ENCODE measurements around the gene LYZL4. TPM values are rescaled to one million over a fixed set of nuclear protein-coding genes. Genes with fewer than 3 reads are reported as not detected.

The LYZL4 gene, protein sequence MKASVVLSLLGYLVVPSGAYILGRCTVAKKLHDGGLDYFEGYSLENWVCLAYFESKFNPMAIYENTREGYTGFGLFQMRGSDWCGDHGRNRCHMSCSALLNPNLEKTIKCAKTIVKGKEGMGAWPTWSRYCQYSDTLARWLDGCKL
- not detected for polyA plus RNA-seq (ENCODE audit: insufficient read length in 4 of 4)

DNA sequence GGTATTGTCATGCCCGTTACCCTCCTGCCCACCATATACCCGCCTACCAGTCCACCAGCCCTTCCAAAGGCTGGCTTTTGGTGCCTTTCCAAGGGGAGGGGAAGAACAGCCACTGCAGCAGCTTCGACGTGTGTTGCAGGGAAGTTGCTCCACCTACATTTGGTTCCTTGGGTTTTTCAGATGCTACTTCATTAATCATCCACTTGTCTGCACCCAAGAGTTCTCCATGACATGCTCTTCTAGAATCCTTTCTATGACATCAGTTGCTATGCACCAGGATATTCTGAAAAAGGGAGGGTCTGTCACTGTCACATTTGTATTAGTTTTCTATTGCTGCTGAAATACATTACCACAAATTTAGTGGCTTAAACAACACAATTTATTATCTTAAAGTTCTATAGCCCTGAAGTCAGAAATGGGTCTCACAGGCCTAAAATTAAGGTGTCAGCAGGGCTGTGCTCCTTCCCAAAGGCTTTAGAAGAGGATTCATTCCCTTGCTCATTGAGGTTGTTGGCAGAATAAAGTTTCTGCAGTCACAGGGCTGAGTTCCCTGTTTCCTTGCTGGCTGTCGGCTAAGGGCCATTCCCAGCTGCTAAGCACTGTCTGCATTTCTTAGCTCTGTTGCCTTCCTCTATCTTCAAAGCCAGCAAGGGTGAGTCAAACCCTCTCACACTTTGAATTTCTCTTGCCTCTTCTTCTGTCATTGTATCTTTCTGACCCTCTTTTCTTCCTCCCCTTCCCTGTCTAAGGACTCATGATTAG lies at the start of gene LYZL4:
Gene LYZL4 (minus strand): TSS at position 241 of the 762 bp plus-strand sequence. CDS start 3,359 bp downstream, outside the sequence.
- DNase-seq (ENCODE audit: low read depth in 4 of 4, low spot score in 3 of 4) = no peak

DNA sequence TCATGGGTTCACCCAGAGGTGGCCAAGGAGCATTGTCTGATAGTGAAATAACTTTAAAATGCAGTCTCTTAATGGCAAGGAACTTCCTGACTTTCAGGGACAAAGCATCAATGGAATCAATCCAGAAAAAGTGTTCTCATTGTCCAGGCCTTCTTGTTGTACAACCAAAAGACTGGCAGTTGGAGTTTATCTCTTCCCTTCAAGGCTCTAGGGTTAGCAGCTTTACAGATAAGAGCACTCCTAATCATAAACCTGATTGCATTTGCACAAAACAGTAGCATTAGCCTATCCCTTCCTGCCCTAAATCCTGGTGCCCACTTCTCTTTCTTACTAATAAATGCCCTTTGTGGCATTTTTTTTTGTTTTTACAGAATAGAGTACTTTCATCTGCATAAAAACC lies 48.7 kb upstream of the LYZL4 start:
- DNase-seq (ENCODE audit: low read depth in 4 of 4, low spot score in 3 of 4) = no peak

DNA sequence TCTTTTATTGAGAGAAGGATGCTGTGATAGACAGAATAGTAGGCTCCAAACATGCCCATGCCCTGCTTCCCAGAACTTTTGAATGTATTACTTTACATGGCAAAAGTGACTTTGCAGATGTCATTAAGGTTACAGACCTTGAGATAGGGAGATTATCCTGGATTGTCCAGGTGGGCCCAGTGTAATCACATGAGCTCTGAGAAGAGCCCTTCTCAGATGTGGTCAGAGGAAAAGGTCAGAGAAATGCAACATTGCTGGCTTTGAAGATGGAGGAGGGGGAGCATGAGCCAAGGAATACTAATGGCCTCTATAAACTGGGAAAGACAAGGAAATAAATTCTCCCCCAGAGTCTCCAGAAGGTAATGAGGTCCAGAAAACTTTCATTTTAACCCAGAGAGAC lies 45.8 kb upstream of the LYZL4 start:
- no peak for DNase-seq (ENCODE audit: low read depth in 4 of 4, low spot score in 3 of 4)

DNA sequence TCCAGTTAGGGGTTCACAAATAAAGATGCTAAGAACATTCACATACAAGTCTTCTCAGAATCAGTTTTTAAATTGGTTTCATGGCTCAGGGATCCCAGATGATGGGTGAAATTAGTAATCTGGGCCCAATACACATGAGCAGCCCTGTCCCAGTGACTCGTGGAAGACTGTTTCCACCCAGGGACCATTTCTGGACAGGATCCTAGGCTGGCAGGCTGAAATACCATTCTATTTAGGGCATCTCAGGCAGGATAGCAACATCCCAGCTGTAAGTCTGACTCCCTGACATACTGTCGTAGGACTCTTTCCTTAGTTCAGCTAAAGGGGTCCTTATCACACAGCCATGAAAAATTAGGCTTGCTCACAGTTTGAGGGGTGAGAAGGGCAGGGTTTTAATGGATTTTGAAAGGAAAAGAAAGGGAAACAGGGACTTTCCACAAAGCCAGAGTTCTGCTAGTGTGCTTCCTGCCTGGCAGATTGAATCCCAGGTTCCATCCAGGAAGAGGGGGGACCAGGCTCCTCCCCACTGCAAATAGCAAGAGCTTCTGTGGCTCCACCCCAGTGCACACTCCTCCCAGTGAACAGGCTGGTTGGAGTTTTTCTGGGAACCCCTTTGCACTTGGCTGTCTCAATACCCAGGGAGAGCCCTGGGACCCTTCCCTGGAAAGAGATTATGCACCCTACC lies 41.3 kb upstream of the LYZL4 start:
- no peak for DNase-seq (ENCODE audit: low read depth in 4 of 4, low spot score in 3 of 4)

DNA sequence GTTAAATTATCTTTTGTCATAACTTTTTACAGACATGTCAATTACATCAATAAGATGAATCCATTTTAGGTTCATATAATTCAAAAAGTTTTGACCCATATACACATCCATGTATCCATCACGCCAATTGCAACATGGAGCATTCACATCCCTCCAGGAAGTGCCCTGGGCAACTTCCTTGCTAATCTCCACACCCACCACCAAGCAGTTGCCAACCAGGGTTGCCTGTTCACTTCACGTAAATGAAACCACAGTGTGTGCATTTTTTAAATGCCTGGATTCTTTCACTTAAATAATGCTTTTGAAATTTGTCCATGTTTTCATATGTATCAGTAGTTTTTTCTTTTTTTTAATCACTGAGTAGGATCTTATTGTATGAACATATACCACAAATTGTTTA lies 40.7 kb upstream of the LYZL4 start:
- no peak for DNase-seq (ENCODE audit: low read depth in 4 of 4, low spot score in 3 of 4)

DNA sequence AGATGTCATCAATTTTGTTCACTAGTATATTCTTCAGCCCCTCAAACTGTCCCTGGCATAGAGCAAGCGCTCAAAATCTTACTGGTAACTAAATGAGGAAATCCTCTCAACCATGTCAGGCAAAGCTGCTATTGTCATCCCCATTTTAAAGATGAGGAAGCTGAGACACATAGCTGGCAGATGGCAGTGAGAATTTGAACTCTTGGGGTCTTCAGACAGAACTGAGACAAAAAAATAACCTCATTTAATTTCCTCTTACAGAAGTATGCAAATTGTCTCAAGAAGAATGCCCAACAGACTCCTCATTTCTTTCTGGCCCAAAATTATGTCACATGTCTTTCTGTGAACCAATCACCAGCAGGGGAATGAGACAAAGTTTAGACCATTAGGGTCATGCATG lies 40.2 kb upstream of the LYZL4 start:
- no peak for DNase-seq (ENCODE audit: low read depth in 4 of 4, low spot score in 3 of 4)

DNA sequence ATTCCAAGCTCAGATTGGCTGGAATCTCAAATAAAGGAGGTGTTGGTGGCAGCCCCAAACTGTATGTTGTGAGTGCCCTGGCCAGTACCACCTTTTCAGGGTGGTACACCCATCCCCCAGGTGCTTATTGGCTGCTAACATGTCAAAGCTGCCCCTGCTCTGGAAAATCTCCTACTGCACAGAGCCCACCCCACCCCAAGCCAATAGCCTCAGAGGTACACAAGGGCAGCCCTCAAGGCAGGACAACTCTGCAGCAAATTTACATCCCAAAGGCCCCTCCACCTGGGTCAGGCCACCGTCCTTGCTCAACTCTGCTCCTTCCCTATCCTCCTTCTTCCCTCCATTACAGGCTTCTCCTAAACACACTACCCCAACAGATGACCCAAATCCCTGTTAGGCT lies 37.1 kb upstream of the LYZL4 start:
- no peak for DNase-seq (ENCODE audit: low read depth in 4 of 4, low spot score in 3 of 4)

DNA sequence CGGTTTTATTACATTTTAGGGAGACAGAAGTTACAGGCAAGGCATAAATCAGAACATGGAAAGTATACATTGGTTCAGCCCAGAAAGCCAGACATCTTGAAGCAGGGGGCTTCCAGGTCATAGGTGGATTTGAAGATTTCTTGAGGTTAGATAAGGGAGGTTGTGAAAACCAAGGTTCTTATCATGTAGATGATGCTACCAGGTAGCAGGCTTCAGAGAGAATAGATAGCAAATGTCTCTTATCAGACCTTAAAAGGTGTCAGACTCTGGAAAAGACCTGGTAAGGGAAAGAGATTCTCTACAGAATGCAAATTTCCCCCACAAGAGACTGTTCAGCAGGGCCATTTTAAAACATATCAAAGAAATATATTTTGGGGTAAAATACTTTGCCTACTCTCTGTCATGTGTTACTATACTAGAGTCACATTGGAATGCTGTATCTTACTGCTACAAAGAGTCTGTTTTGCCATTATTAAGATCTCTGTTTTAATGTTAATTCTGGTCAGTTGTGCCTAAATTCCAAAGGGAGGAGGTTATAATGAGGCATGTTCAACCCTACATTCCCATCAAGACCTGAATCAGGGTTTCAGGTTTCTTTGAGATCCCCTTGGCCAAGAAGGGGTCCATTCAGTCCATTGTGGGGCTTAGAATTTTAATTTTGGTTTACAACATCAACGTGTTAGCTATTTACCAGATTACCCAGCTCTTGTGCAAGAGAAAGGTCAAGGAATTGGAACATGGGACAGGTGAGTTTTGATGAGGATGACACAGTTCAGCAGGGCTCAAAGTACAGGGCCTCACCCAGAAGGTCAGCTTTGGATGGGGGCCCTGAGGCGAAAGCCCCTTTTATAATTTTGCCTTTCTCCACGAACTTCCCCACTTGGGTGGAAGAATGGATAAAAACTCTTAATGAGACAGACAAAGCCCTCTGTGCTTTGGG lies 36.0 kb upstream of the LYZL4 start:
- DNase-seq (ENCODE audit: low read depth in 4 of 4, low spot score in 3 of 4) = no peak

DNA sequence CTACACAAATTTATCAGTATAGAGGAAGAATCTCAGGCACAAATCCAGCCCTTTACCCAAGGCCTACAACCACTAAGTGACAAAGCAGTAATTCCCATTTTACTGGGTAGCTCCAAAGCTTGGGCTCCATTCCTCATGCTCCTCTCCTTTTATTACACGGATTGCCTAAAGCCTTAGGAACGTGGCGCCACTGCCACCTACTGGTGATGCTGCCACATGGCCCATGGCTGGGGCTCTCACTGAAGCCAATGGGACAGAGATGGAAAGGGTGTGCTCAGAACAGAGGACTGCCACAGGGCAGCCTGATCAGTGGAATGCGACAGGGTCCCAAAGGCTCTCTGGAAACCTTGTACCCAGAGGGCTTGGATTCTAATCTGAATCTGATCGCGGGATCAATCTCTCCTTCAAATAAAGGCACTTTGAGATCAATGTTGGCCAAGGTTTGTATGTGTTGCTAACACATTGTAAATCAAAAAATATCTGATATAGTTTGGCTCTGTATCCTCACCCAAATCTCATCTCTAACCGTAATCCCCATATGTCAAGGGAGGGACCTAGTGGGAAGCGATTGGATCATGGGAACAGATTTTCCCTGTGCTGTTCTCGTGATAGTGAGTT lies 33.5 kb upstream of the LYZL4 start:
- DNase-seq (ENCODE audit: low read depth in 4 of 4, low spot score in 3 of 4) = peak; percentile 31 to 53 (median 48)

DNA sequence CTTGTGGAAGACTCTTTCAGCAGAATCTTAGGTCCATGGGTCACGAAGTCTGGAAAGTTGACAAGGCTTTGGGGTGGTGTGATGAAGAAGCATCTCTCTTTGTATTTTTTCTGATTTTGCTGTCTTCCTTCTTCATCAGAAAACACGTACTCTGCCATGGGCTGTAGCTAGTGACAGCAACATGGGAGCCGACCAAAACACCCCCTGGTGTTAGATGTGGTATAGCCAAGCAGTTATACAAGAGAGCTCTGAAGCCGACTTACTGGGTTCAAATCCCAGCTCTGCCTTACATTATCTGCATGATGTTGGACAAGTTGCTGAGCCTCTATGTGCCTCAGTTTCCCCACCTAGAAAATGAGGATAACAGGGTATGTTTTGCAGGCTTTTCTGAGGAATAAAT lies 32.9 kb upstream of the LYZL4 start:
- no peak for DNase-seq (ENCODE audit: low read depth in 4 of 4, low spot score in 3 of 4)

DNA sequence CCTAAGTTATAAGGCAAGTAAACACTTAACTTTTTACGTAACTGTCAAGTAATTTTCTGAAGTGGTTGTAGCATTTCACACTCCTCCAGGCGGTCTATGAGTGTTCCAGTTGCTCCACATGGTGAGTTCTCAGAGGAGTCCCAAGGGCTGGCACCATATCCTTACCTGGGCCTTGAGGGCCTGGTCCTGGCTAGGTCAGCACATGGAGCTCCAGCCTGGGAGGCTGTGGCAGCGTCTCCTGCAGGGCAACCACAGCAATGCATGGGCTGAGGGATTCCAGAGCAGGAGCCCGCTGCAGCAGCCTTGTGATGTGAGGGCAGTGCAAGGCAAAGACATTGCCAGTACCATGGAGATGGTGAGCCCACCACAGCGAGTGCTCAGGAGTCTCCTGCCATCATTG lies 32.2 kb upstream of the LYZL4 start:
- DNase-seq (ENCODE audit: low read depth in 4 of 4, low spot score in 3 of 4) = no peak

DNA sequence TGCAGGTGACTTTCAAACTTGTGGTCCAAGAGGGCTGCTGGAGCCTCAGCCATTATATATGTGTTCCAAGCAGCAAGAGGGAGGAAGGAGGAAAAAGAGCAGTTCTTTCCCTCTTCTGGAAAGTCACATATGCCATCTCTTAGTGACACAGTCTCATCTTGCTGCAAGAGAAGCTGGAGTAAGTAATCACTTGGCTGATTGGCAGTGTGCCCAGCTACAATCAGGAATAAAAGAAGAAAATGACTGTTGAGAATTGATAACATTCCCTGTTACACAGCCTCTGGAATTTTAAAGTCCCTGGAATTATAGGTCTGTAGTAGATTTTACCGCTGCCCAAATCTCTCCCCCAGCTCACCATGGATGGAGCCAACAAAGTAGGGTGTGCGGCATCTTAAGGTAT lies 31.4 kb upstream of the LYZL4 start:
- DNase-seq (ENCODE audit: low read depth in 4 of 4, low spot score in 3 of 4) = no peak

DNA sequence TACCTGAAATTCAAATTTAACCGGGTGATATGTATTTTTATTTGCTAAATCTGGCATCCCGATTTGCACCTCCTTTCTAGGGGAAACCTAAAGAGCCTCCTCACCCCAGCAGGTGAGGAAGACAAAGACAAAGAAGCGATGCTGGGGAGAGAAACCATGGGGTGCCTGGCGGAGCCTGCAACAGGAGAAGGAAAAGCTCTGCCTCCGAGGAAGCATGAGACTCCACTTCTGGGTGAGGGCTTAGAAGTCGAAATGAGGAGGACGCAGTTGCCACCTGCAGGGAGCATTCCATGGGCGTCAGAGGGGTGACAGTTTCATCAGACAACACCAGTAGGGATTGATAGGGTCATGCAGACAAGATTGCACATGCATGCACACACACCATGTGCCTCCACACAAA lies 30.5 kb upstream of the LYZL4 start:
- DNase-seq (ENCODE audit: low read depth in 4 of 4, low spot score in 3 of 4) = no peak

DNA sequence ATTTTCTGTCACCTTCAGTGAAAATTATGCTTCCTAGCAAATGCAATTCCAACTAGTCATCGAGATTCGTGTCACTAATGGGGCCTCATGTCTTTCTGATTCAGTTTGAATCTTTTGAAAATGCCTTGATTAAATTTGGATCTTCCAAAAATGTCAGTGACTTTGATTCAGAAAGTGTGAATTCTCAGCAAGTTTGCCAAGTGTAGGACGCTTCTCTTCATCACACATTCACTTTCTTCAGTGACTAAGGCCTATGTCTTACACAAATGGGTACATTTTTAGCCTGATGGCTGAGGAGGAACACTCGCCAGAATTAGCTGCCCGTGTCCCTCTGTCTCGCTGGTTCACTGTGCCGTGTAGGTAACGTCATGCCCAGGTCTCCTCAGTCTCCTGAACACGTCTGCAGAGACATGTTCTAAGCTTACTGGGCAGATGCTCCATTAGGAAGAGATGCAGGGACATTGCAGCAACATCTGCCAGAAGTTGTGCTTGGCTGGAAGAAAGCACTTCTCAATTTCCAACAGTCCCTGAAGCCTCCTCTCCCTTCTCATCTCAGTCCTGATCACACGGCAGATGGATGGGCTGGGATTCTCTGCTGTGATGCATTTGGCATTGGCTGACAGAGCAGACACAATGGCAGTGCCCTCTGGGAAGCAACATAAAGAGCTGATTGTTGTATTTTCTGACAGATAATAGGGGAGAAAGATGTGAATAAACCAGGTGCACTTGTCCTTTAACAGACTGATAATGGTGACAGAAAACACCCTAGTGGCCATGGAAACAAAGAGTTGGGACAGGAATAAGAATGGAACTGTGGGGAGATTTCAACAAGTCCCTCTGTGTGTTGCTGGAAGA lies 29.1 kb upstream of the LYZL4 start:
- DNase-seq (ENCODE audit: low read depth in 4 of 4, low spot score in 3 of 4) = no peak

DNA sequence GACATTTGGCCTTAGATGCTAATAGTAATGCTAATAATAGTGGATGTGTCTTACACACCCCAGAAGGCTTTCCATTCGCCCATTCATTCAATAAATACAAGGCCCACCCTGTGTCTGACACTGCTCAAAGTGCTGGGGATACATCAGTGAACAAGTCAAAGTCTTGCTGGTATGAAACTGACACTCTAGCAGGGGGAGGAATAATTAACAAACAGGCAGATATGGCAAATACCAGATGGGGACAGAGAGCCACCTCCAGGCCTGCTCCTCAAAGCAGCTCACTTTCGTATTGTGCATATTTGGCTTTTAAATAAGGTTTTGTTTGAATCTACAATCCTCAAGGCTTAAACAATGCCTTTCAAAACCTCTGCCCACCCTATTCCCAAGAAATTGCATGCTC lies 28.3 kb upstream of the LYZL4 start:
- DNase-seq (ENCODE audit: low read depth in 4 of 4, low spot score in 3 of 4) = no peak

DNA sequence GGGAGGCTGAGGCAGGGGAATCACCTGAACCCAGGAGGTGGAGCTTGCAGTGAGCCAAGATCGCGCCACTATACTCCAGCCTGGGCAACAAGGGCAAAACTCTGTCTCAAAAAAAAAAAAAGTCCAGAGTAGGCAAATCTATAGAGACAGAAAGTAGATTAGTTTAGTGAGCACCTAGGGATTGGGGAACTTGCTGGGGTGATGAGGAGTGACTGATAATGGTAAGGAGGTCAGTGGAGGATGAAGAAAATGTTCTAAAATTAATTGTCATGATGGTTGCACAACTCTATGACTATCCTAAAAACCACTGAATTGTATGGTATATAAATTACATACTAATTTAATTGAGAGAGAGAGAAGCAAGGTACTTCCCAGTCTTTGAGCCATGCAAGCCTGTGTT lies 27.8 kb upstream of the LYZL4 start:
- no peak for DNase-seq (ENCODE audit: low read depth in 4 of 4, low spot score in 3 of 4)

DNA sequence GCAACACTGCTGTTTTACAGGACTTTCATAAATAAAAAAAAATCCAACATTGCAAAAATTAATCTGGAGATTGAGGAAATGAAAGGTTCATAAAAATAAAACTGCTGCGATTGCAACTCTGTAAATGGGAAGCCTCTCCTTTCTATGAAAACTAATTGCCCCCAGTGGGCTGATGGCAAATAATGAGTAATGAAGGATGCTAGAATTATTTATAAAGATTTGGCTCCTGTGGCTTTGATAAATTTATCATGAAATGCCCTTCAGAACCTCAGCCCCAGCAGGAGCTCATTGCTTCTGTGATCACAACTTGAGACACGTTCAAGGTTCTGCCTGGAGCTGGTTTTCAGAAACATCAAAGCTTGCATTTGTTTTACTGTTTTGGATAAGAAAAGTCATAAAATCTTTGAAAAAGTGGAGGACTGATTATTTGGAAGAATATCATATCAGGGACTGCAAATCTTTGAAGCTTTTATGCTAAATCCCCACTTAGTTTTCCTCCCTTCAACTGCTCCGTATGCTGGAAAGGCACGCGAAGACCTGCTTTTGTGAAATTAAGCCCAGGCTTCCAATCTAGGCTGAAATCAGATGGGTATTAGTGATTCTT lies 24.5 kb upstream of the LYZL4 start:
- DNase-seq (ENCODE audit: low read depth in 4 of 4, low spot score in 3 of 4) = no peak

DNA sequence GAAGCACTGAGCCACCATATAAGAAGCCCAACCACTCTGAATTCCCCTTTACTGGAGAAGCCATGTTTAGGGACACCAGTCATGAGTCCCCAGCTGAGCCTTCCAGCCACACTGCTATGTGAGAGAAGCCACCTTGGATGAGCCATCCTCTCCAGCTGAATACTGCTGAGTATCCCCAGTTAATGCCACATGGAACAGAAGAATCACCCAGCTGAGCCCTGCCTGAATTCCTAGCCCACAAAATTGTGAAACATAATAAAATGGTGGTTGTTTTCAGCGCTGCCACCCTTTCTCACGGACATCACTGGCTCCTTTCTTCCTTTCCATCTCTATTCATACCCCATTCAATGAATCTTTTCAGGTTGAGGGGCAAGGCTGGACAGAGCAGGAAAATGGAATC lies 22.1 kb upstream of the LYZL4 start:
- no peak for DNase-seq (ENCODE audit: low read depth in 4 of 4, low spot score in 3 of 4)

Data from left renal pelvis (tissue), 4 donors.